GM23338 (cell line): ENCODE measurements around the gene MED13. TPM values are rescaled to one million over a fixed set of nuclear protein-coding genes. Genes with fewer than 3 reads are reported as not detected.

Source experiments
- ATAC-seq: fragments of 200-7000 bp; cut with Tn5 transposase; 3 replicates; pipeline ENCODE4 v1.9.1; 2020
- DNase-seq: peaks from one replicate; pipeline ENCODE4 v3.0.0-alpha.2; 2015; ENCODE audit warnings: low spot score
- H2AFZ ChIP-seq: fragments of 200-600 bp; sonication (generic); 2 replicates; pipeline ENCODE4 v1.8.0; 2016; ENCODE audit warnings: antibody characterized with exemption, mild to moderate bottlenecking, moderate library complexity
- H3F3A ChIP-seq: fragments of 200-600 bp; sonication (generic); replicated peaks from 2 replicates; pipeline ENCODE4 v1.8.0; 2017; ENCODE audit warnings: antibody characterized with exemption, mixed run types, low read depth
- H3K27ac ChIP-seq: fragments of 200-600 bp; sonication (generic); 2 replicates; pipeline ENCODE4 v1.6.1; 2016; ENCODE audit warnings: low read depth
- H3K27me3 ChIP-seq: fragments of 200-600 bp; sonication (generic); 2 replicates; pipeline ENCODE4 v1.8.0; 2016; ENCODE audit warnings: mild to moderate bottlenecking, mixed run types, moderate library complexity; ENCODE audit not compliant: insufficient read depth
- H3K36me3 ChIP-seq: fragments of 200-600 bp; sonication (generic); 2 replicates; pipeline ENCODE4 v1.8.0; 2016; ENCODE audit warnings: mild to moderate bottlenecking; ENCODE audit not compliant: insufficient read depth
- H3K4me1 ChIP-seq: fragments of 200-600 bp; sonication (generic); 2 replicates; pipeline ENCODE4 v1.8.0; 2016; ENCODE audit warnings: mild to moderate bottlenecking, moderate library complexity; ENCODE audit not compliant: insufficient read depth
- H3K4me2 ChIP-seq: fragments of 200-600 bp; sonication (generic); 2 replicates; pipeline ENCODE4 v1.7.1; 2017; ENCODE audit warnings: mixed run types
- H3K4me3 ChIP-seq: fragments of 200-600 bp; sonication (generic); 2 replicates; pipeline ENCODE4 v1.6.1; 2016; ENCODE audit warnings: mixed run types
- H3K79me2 ChIP-seq: fragments of 200-600 bp; sonication (generic); replicated peaks from 2 replicates; pipeline ENCODE4 v1.8.0; 2017; ENCODE audit warnings: mild to moderate bottlenecking; ENCODE audit not compliant: insufficient read depth
- H3K9me2 ChIP-seq: fragments of 200-600 bp; sonication (generic); 2 replicates; pipeline ENCODE4 v1.8.0; 2017; ENCODE audit not compliant: insufficient read depth
- H4K20me1 ChIP-seq: fragments of 200-600 bp; sonication (generic); replicated peaks from 2 replicates; pipeline ENCODE4 v1.8.0; 2017; ENCODE audit warnings: mild to moderate bottlenecking; ENCODE audit not compliant: insufficient read depth
- H3K27ac Mint-ChIP-seq: 2 replicates; pipeline ENCODE4 v1.8.0; 2020; ENCODE audit warnings: inconsistent platforms, mild to moderate bottlenecking, moderate library complexity, mixed read lengths
- H3K27me3 Mint-ChIP-seq: 3 replicates; pipeline ENCODE4 v1.8.0; 2022; ENCODE audit warnings: low read depth, mild to moderate bottlenecking, moderate library complexity, mixed read lengths, inconsistent platforms; ENCODE audit not compliant: insufficient read depth, poor library complexity
- H3K36me3 Mint-ChIP-seq: 3 replicates; pipeline ENCODE4 v1.8.0; 2021; ENCODE audit warnings: low read depth, mild to moderate bottlenecking, inconsistent platforms, moderate library complexity, mixed read lengths
- H3K4me1 Mint-ChIP-seq: 3 replicates; pipeline ENCODE4 v1.8.0; 2020; ENCODE audit warnings: mild to moderate bottlenecking, inconsistent platforms, mixed read lengths
- H3K4me3 Mint-ChIP-seq: 3 replicates; pipeline ENCODE4 v1.8.0; 2021; ENCODE audit warnings: moderate library complexity, mild to moderate bottlenecking, inconsistent platforms, mixed read lengths
- H3K9me3 Mint-ChIP-seq: 3 replicates; pipeline ENCODE4 v1.8.0; 2020; ENCODE audit warnings: moderate library complexity, mild to moderate bottlenecking, inconsistent platforms, mixed read lengths
- CREB1 ChIP-seq: fragments of 250-450 bp; sonication (Bioruptor Pico); IDR thresholded peaks from 2 replicates; pipeline ENCODE4 v1.5.0; 2020; ENCODE audit warnings: low read depth, mild to moderate bottlenecking, moderate library complexity
- ETS1 ChIP-seq: IDR thresholded peaks from 2 replicates; pipeline ENCODE4 v1.6.1; 2016; ENCODE audit warnings: antibody characterized with exemption
- EZH2 ChIP-seq: fragments of 200-600 bp; sonication (generic); IDR thresholded peaks from one replicate; pipeline ENCODE4 v1.8.0; 2017; ENCODE audit warnings: antibody characterized with exemption, mild to moderate bottlenecking, low read depth; ENCODE audit not compliant: unreplicated experiment
- EZH2phosphoT487 ChIP-seq: fragments of 200-600 bp; sonication (generic); IDR thresholded peaks from one replicate; pipeline ENCODE4 v1.8.1; 2018; ENCODE audit warnings: antibody characterized with exemption; ENCODE audit not compliant: unreplicated experiment
- JUNB ChIP-seq: IDR thresholded peaks from one replicate; pipeline ENCODE4 v1.6.1; 2016; ENCODE audit warnings: antibody characterized with exemption; ENCODE audit not compliant: unreplicated experiment
- NANOG ChIP-seq: IDR thresholded peaks from 2 replicates; pipeline ENCODE4 v1.6.1; 2016; ENCODE audit warnings: antibody characterized with exemption, borderline replicate concordance
- POLR2AphosphoS5 ChIP-seq: IDR thresholded peaks from 2 replicates; pipeline ENCODE4 v1.6.1; 2016; ENCODE audit warnings: antibody characterized with exemption, low read depth
- REST ChIP-seq: IDR thresholded peaks from one replicate; pipeline ENCODE4 v1.6.1; 2018; ENCODE audit warnings: antibody characterized with exemption; ENCODE audit not compliant: unreplicated experiment
- STAT1 ChIP-seq: IDR thresholded peaks from one replicate; pipeline ENCODE4 v1.6.1; 2016; ENCODE audit warnings: antibody characterized with exemption; ENCODE audit not compliant: unreplicated experiment
- ZNF114 ChIP-seq: fragments of 250-450 bp; sonication (Bioruptor Pico); IDR thresholded peaks from 2 replicates; pipeline ENCODE4 v1.5.0; 2020; ENCODE audit warnings: mild to moderate bottlenecking, moderate library complexity
- ZNF462 ChIP-seq: fragments of 250-450 bp; sonication (Bioruptor Pico); IDR thresholded peaks from 2 replicates; pipeline ENCODE4 v1.5.0; 2020; ENCODE audit warnings: mild to moderate bottlenecking, moderate library complexity
- polyA plus RNA-seq: library from polyadenylated mRNA; unstranded; fragments of >200 nt; fragmentation: Nextera tagmentation; extraction: Ambion mirVana; gene quantifications from 2 replicates; pipeline ENCODE4 v1.2.1, GENCODE V29; 2016
- total RNA-seq: library from RNA; depleted of rRNA; stranded (reverse); fragments of >200 nt; shearing (Covaris generic); gene quantifications from 2 replicates; pipeline ENCODE4 v1.2.3, GENCODE V29; 2014

Gene MED13
- total and polyA plus RNA-seq, 2 experiments from 2014 or later: 13.0 to 45.8 TPM

- DNase-seq (no peak), ATAC-seq (no peak)
- H3K27ac Mint-ChIP-seq: no peak overlapping the region
- Histone ChIP-seq H3K4me2 (no peak overlapping the region), H4K20me1 (no peaks in the 10 kb centered on the region), H3K9me2 (no peaks in the 10 kb centered on the region), H3F3A (no peaks in the 10 kb centered on the region), H3K27ac (no peak overlapping the region), H3K79me2 (no peaks in the 10 kb centered on the region), H3K27me3 (no peaks in the 10 kb centered on the region), H3K36me3 (peaks cover 15% of the 10 kb centered on the region; the same call in 1 of the 2 replicates), H2AFZ (no peak overlapping the region), H3K4me3 (no peak overlapping the region), H3K4me1 (no peaks in the 10 kb centered on the region)
- H3K4me3 Mint-ChIP-seq: no peak overlapping the region
- peaks cover 42% of the 10 kb centered on the region for H3K36me3 Mint-ChIP-seq
- no peaks in the 10 kb centered on the region for H3K4me1 Mint-ChIP-seq
- no peaks in the 10 kb centered on the region for H3K9me3 Mint-ChIP-seq
- TF ChIP-seq ZNF114 (CRISPR knock-in tag) (no peak), POLR2AphosphoS5 (no peak), CREB1 (CRISPR knock-in tag) (no peak), EZH2phosphoT487 (no peak), STAT1 (no peak), NANOG (no peak), EZH2 (no peak)
- no peaks in the 10 kb centered on the region for H3K27me3 Mint-ChIP-seq
These were observed 161.8 kb downstream of the MED13 start for GRCh38 chr17:61903251-61903650.

GRCh38 chr17:61897548-61898180 is 167.4 kb downstream of the MED13 start:
- Histone ChIP-seq H3F3A (no peaks in the 10 kb centered on the region), H2AFZ (no peak overlapping the region), H3K27ac (peak overlapping the region; percentile 6; the same call in 1 of the 2 replicates), H3K36me3 (no peaks in the 10 kb centered on the region; the same call in 1 of the 2 replicates), H4K20me1 (no peaks in the 10 kb centered on the region), H3K4me1 (no peaks in the 10 kb centered on the region), H3K4me3 (no peak overlapping the region), H3K9me2 (no peaks in the 10 kb centered on the region), H3K79me2 (no peaks in the 10 kb centered on the region), H3K27me3 (no peaks in the 10 kb centered on the region), H3K4me2 (no peak overlapping the region)
- Mint-ChIP-seq H3K9me3 (no peaks in the 10 kb centered on the region), H3K4me3 (no peak overlapping the region), H3K36me3 (peaks cover 38% of the 10 kb centered on the region), H3K27me3 (no peaks in the 10 kb centered on the region), H3K27ac (0 out of 2 replicates have a peak overlapping the region, but pooled peaks have one; percentile 67), H3K4me1 (no peaks in the 10 kb centered on the region; the same call in 2 of the 3 replicates)
- ATAC-seq (peak; percentile 75), DNase-seq (peak; percentile 74)
- no peak for TF ChIP-seq POLR2AphosphoS5
- no peak for TF ChIP-seq ZNF114 (CRISPR knock-in tag)
- no peak for TF ChIP-seq ZNF462 (CRISPR knock-in tag)
- no peak for TF ChIP-seq JUNB
- no peak for TF ChIP-seq REST
- no peak for TF ChIP-seq STAT1
- TF ChIP-seq EZH2: no peak
- TF ChIP-seq ETS1: no peak
- no peak for TF ChIP-seq EZH2phosphoT487
